ENCODE data around the gene STK33. TPM values are rescaled to one million over a fixed set of nuclear protein-coding genes. Genes with fewer than 3 reads are reported as not detected.

STK33 gene
- total RNA-seq, 1 experiment from 2014 or later = 19.5 TPM

DNA sequence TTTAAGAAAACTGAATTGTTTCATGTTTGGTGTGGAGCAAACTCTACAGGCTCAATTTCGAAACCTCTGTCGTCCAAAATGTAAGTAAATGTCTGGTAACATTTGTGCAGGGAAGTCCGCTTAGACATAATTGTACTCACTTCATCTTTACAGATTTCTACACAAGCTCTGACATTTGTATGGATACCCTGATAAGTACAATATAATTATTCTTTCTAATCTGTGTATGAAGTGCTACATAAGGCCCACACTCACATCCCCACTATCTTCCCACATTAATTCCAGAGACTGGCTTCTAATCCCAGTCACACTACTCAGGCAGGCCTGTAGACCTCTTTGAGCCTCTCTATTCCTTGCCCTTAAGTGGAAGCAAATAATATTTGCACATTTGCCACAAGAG lies 201.1 kb downstream of the STK33 start:
- Histone ChIP-seq H3K79me1 (ENCODE audit: insufficient read depth, low read depth, low read length, poor library complexity, severe bottlenecking) (no peaks in the 10 kb centered on the region), H2BK12ac (ENCODE audit: insufficient read length, low read depth, low read length) (no peak overlapping the region), H3K4ac (ENCODE audit: low read depth, low read length) (no peak overlapping the region), H3K23ac (ENCODE audit: insufficient read length, low read depth, low read length) (no peak overlapping the region), H2BK5ac (ENCODE audit: insufficient read length, low read length) (no peak overlapping the region), H4K91ac (ENCODE audit: insufficient read length, low read depth, low read length) (no peak overlapping the region), H3K23me2 (ENCODE audit: insufficient read length, low read depth, low read length, poor library complexity, severe bottlenecking) (no peaks in the 10 kb centered on the region), H2AK5ac (ENCODE audit: insufficient read length, low read length) (no peak overlapping the region), H2AFZ (ENCODE audit: low read length) (no peak overlapping the region), H2BK20ac (ENCODE audit: low read depth, low read length, poor library complexity, severe bottlenecking) (no peak overlapping the region), H3K9me3 (ENCODE audit: control insufficient read depth, low read depth, low read length) (no peaks in the 10 kb centered on the region), H2BK120ac (ENCODE audit: low read depth, low read length, poor library complexity, severe bottlenecking) (no peak overlapping the region), H3T11ph (ENCODE audit: low read length) (no peak overlapping the region), H3K14ac (ENCODE audit: insufficient read depth, low read length) (no peak overlapping the region), H3K4me2 (ENCODE audit: insufficient read depth, insufficient read length, low read length) (no peak overlapping the region), H2BK15ac (ENCODE audit: low read depth, low read length) (no peak overlapping the region), H4K20me1 (ENCODE audit: control insufficient read depth, insufficient read depth, insufficient read length) (no peaks in the 10 kb centered on the region), H3K79me2 (ENCODE audit: insufficient read depth, low read length) (no peaks in the 10 kb centered on the region), H4K8ac (replicated peaks; ENCODE audit: insufficient read length, low read depth, low read length) (no peak overlapping the region), H3K4me1 (ENCODE audit: insufficient read depth, low read length) (0 out of 2 replicates have a peak, but pooled peaks cover 2% of the 10 kb centered on the region), H3K56ac (ENCODE audit: insufficient read length, low read depth, low read length) (no peak overlapping the region), H3K18ac (ENCODE audit: insufficient read length, low read depth, low read length) (no peak overlapping the region), H3K9ac (ENCODE audit: extremely low read depth, insufficient read length, low read length) (no peak overlapping the region), H3K27me3 (ENCODE audit: insufficient read depth, low read length) (no peaks in the 10 kb centered on the region), H3K27ac (ENCODE audit: insufficient read length, low read depth, low read length) (no peak overlapping the region), H4K5ac (ENCODE audit: insufficient read length, low read depth, low read length) (no peak overlapping the region)
- peaks cover 2% of the 10 kb centered on the region; the same call in 1 of the 2 replicates for H3K27me3 Mint-ChIP-seq (ENCODE audit: low read depth)
- TF ChIP-seq, protein P1, sequence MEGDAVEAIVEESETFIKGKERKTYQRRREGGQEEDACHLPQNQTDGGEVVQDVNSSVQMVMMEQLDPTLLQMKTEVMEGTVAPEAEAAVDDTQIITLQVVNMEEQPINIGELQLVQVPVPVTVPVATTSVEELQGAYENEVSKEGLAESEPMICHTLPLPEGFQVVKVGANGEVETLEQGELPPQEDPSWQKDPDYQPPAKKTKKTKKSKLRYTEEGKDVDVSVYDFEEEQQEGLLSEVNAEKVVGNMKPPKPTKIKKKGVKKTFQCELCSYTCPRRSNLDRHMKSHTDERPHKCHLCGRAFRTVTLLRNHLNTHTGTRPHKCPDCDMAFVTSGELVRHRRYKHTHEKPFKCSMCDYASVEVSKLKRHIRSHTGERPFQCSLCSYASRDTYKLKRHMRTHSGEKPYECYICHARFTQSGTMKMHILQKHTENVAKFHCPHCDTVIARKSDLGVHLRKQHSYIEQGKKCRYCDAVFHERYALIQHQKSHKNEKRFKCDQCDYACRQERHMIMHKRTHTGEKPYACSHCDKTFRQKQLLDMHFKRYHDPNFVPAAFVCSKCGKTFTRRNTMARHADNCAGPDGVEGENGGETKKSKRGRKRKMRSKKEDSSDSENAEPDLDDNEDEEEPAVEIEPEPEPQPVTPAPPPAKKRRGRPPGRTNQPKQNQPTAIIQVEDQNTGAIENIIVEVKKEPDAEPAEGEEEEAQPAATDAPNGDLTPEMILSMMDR (conservative IDR thresholded peaks at IDR 0.05) = no peak
- peaks cover 16 to 23% of the 10 kb centered on the region in 2 experiments for H3K4me1 Mint-ChIP-seq
- no peak overlapping the region; a peak in 1 of 7 replicates for H3K27ac Mint-ChIP-seq
- H3K36me3 Mint-ChIP-seq (ENCODE audit: insufficient read depth in 1 of 3, low read depth in 3 of 3) = peaks cover 9 to 24% (median 18%) of the 10 kb centered on the region in 3 experiments
- peaks cover 17 to 26% of the 10 kb centered on the region in 2 experiments for H3K9me3 Mint-ChIP-seq
- WGBS (ENCODE audit: extremely low coverage, insufficient read length, low lambda C conversion rate) = no CpG with 5 or more reads among the region's 3 CpGs
- H3K4me3 Mint-ChIP-seq = no peak overlapping the region
- no peak for DNase-seq

Measured in H9 (cell line).